Measurements from ENCODE around the gene RNF166.
A peak's percentile ranks its signal among the peaks of the same experiment; 100 is the strongest.

RNF166 gene

GRCh38 chr16:88692861-88693260 lies 13.3 kb downstream of the RNF166 start:
- no peak for DNase-seq (ENCODE audit: low spot score)

DNA sequence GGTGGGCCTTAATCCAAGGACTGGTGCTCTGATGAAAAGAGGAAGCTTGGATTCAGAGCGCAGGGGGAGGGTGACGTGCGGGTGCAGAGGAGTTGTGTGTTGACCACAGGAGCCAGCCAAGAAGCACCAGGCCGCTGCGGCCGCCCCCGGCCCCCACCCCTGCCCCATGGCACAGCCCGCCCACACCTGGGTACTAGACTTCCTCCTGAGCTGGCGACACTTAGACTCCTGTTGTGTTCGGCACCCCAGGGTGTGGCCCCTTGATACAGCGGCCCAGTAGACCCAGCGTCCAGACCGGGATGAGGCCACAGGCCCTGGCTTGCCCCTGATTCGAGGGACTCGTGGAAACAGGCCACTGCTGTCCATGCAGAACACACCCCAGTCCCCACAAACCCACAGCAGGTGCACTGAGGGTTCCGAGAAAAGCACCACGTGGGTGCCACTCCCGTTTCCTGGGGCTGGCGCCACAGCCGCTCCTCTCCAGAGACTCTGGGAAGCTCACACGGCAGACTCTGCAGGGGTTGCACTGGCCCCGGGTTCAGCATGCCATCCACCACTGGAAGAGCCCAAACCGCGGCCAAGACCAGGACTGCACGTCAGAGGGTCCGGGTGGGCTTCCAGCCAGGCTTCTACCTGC lies 14.2 kb downstream of the RNF166 start:
- DNase-seq (ENCODE audit: low spot score), result no peak

GRCh38 chr16:88691129-88691813 lies 14.9 kb downstream of the RNF166 start:
- no peak for DNase-seq (ENCODE audit: low spot score)

- no peak for DNase-seq (ENCODE audit: low spot score)
Observed at GRCh38 chr16:88690341-88691128, 15.7 kb downstream of the RNF166 start.

GRCh38 chr16:88688013-88688778 lies 18.0 kb downstream of the RNF166 start:
- DNase-seq (ENCODE audit: low spot score), result no peak

GRCh38 chr16:88687676-88688012 lies 18.6 kb downstream of the RNF166 start:
- DNase-seq (ENCODE audit: low spot score), result no peak

- no peak for DNase-seq (ENCODE audit: low spot score)
Observed at GRCh38 chr16:88687254-88687576, 19.0 kb downstream of the RNF166 start.

DNA sequence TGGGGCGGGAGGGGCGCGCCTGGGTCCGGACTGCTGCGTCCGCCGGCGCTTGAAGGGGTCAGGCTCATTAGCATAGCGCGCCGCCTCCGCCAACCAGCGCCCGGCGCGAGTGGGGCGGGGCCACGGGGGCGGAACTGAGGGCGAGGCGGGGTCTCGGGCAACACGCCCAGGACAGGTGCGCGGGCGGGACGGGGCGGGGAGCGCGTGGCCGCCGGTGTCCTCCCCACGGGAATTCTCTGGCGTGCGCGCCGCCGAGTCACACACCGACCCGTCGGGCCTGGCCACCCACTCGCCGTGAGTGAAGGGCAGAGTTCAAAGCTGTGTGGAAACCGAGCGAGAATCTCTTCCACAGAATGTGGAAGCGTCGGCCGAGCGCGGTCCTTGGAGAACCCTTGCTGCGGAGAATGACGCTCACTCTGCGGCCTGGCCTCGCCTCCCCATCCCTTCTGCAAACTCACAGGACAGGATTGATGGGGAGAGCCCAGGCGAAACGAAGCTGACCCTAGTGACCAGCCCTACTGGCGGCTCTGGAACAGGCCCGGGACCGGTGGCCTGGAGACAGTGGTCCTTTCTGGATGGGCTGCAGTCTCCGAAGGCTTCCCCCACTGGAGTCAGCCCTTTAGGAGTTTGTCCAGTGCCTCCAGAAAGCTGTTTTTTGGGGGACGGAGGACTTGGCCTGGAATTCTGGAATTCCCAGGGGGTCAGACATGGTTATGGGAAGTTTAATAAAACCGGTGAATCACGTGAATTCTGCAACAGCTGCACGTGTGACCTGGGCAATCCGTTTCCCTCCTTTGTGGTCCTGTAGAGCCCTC lies 19.6 kb downstream of the RNF166 start, which contains the start of gene SNAI3:
Gene SNAI3 (minus strand): TSS at position 69 of the 815 bp plus-strand sequence. CDS start 101 bp downstream, outside the sequence.
- DNase-seq (ENCODE audit: low spot score), result peak; percentile 87

DNA sequence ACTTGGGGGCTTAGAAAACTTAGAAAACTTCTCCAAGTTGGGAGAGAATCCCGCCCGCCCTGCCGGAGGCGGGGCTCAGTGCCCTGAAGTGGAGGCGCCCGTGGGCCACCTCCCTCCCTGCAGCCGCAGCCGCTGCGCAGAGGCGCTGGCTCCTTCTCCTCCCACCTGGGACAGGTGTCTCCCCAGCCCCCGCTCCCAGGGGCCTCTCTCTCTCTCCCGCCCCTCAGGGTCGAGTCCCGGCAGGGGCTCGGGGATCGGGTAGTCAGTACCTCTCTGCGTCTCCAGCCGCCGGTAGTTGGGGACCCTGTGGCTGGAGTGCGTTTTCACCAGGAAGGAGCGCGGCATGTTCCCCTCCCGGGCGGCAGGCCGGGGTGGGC lies 20.2 kb downstream of the RNF166 start:
- peak; percentile 61 for DNase-seq (ENCODE audit: low spot score)

DNA sequence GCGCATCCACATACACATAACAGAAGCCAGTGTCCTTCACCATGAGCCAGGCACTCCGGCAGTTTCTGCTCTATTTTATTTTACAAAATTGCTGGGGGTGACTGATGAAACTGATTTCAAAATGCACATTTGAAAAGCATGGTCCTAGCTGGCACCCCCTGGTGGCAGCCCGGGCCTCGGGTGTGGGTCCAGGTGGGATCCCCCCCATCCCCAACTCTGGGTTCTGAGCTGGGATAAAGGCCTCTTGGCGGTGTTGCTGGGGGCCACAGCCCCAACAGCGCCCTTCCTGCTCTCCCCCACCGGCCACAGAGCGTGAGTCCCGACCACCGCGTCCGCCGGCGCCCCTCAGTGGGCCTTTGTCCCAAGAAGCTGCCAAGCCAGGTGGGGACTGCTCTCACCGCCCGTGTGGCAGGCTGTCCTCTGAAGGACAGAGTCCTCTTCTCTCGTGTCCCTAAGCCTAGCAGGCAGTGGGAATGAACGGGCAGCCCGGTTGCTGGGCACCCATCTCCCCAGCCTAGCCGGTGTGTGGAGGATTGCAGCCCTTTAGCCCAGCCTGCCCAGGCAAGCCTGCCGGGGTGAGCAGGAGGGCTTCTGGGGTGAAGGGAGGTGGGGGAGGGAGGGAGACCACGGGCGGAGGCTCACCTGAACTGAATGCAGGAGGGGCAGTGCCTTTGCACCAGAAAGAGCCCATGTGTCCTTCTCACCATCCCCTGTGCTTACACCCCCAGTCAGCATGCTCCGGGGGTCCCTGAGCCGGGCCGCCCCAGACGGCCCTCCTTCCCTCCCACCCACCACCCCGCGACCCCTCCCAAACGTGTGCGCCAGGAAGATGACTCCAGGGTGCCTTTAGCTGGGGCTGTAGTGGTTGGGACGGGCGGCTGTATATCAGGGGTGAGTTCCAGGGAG lies 20.8 kb downstream of the RNF166 start:
- DNase-seq (ENCODE audit: low spot score), result peak; percentile 89

GRCh38 chr16:88684569-88685155 lies 21.5 kb downstream of the RNF166 start:
- no peak for DNase-seq (ENCODE audit: low spot score)

DNA sequence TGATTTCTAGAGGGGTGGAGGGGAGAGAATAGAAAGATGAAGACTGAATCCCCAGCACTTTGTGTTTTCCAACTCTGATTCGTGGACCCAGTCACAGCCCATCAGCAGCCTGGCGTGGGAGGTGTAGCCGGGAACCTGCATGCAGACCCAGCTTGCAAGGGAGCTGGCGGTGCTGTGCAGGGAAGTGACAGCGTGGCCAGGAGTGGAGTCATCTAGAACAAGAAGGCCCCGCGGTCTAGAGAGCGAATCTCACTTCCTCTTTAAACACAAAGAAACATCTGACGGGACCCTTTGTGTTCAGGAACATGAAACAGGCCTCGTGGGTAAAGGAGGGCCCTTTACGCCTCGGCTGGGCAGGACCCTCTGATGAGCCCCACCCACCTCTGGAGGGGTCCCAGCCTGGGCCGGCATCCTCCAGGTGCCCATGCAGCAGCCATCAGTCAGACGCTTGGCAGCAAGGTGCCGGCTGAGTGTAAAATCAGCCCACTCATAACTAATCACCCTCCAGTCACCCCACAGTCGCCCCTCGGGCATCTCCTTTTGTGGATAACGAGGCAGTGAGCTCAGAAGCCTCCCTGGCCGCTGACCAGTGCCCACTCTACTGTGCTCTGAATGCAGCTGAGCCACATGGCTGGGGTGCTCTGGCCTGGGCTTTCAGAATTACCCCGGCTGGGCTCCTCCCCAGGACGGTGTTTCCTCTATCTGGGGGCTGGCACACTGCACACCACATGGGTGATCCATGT lies 24.3 kb downstream of the RNF166 start:
- no peak for DNase-seq (ENCODE audit: low spot score)

DNA sequence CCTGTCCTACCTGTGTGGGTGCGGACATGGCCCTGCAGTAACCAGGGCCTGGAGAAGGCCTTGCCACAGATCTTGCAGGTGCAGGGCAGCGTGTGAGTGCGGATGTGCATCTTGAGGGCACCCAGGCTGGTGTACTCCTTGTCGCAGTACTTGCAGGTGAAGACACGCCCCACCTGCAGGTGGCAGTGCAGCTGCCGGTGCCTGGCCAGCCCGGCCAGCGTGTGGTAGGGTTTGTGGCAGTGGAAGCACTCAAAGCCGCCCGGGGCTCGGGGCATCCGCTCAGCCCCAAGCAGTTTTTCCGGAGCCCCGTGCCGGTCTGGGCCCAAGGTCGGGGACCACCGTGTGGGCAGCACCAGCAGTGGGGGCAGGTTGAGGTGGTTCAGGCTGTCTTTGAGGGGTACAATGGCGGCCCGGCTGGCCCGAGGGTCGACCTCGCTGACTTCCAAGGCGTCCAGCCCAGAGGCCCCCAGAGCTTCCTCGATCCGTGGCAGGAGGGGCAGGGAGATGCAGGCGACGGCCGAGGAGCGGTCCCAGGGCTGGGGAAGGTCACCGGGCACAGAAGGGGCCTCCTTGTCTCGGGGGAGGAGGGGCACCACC lies 25.0 kb downstream of the RNF166 start:
- DNase-seq (ENCODE audit: low spot score), result no peak

GRCh38 chr16:88680554-88681083 lies 25.6 kb downstream of the RNF166 start:
- DNase-seq (ENCODE audit: low spot score), result no peak

GRCh38 chr16:88678224-88678979 lies 27.8 kb downstream of the RNF166 start:
- no peak for DNase-seq (ENCODE audit: low spot score)

- no peak for DNase-seq (ENCODE audit: low spot score)
Observed at GRCh38 chr16:88677721-88678120, 28.5 kb downstream of the RNF166 start.

DNA sequence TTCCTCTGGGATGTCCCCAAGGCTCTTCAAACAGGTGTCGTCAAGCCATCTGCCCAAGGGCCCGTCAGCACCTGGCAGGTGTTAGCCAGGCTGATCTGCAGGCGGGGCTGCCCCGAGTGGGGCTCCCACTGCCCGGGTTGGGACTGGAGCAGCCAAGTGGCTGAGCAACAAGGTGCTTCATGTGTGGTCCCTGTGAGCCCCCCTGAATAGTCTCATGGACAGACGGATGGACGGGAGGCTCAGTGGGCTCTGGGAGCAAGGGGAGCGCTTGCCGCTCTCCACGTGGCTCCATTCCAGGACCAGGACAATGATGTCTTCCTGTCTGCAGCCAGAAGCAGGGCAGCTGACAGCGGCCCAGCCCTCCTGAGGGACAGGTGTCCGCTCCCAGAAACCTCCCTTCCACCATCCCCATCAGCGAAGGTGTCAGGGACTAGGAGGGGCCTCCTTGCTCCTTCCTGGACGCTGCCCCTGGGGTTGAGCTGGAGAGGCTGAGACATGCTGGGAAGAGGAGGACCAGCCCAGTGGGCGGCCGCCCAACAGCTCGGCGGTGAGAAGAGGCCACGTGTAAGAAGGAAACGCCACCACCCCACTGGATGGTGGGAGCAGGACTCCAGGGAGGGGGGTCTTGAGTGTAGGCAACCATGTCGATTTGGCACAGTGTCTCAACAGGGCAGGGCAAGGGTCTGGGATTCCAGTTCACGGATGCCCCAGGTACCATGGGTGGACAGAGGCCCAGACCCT lies 29.5 kb downstream of the RNF166 start:
- no peak for DNase-seq (ENCODE audit: low spot score)

Measured in AG08396 (cell line).